Fibroblast of mammary gland (primary cell): ENCODE results near the gene CNTNAP1.

ENCODE experiments used
- DNase-seq: peaks from one replicate; pipeline ENCODE4 v3.0.0-alpha.2; 2010; ENCODE audit warnings: low read depth
- H3K4me3 ChIP-seq: 2 replicates; pipeline ENCODE4 v1.5.1; 2011; ENCODE audit warnings: low read depth, mild to moderate bottlenecking, low read length, moderate library complexity; ENCODE audit not compliant: control insufficient read depth
- TF ChIP-seq, protein P1 (sequence below): conservative IDR thresholded peaks from 2 replicates; pipeline ENCODE4 v1.5.1; 2011; ENCODE audit warnings: low read depth, low read length, inconsistent platforms; ENCODE audit not compliant: control insufficient read depth, insufficient read depth

CNTNAP1 gene

DNA sequence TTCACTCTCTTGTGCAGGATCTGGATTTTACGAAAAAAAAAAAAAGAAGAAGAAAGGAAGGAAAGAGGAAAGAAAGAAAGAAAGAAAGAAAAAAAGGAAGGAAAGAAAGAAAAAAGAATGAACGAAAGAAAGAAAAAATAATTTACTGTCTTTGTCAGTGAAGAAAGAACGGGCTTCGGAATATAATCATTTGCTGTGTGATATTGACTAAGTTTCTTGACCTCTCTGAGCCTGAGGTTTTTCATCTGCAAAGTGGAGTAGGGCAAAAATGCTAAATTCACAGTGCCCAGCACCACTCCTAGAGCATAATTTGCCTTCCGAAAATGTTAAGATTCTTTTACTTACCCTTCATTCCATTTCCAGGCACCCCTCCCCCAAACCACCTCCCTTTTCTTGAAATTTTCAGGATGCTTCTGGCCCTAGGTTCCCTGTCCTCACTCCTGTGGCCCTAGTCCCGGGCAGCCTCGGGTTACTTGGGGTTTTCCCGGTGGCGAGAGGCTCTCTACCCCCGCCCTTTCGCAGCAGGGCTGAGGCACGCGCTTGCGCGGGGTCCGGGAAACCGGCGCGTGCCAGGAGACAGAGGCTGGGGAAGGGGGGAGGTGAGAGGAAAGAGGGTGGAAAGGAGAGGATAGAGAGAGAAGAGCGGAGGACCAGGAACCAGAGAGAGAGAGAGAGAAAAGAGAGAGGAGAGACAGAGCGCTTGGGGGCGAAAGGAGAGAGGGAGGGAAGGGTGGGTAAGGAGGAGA is at the start of gene CNTNAP1:
Gene CNTNAP1, plus strand, starts transcription at position 556 of the 746 bp plus-strand sequence. CDS start 299 bp downstream, outside the sequence.
- H3K4me3 ChIP-seq, result peak within 1 kb of the TSS; percentile 64
- DNase-seq, result peak; percentile 68
- TF ChIP-seq, protein P1, sequence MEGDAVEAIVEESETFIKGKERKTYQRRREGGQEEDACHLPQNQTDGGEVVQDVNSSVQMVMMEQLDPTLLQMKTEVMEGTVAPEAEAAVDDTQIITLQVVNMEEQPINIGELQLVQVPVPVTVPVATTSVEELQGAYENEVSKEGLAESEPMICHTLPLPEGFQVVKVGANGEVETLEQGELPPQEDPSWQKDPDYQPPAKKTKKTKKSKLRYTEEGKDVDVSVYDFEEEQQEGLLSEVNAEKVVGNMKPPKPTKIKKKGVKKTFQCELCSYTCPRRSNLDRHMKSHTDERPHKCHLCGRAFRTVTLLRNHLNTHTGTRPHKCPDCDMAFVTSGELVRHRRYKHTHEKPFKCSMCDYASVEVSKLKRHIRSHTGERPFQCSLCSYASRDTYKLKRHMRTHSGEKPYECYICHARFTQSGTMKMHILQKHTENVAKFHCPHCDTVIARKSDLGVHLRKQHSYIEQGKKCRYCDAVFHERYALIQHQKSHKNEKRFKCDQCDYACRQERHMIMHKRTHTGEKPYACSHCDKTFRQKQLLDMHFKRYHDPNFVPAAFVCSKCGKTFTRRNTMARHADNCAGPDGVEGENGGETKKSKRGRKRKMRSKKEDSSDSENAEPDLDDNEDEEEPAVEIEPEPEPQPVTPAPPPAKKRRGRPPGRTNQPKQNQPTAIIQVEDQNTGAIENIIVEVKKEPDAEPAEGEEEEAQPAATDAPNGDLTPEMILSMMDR, result no peak

DNA sequence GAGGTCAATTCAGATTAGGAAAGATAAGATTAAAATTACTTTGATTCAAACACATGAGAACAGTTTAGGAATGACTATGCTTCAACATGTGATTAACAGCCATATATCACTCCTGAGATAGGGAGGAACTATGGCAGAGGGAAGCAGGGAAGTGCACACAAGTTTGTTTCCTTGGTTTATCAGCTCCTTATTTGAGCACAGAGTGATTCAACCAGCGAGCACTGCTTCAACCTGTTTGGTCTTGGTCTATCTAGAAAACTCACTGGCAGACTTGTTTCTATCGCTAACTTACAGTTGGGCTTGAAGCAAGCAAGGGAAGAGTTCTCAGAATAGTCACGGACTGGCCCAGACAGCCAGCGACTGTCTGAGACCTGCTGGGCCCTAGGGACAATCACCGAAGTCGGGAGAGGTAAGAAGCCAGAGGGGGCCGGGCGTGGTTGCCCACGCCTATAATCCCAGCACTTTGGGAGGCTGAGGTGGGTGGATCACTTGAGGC is 49.3 kb upstream of the CNTNAP1 start:
- TF ChIP-seq, protein P1, result no peak
- DNase-seq, result no peak
- H3K4me3 ChIP-seq, result no peak overlapping the region

DNA sequence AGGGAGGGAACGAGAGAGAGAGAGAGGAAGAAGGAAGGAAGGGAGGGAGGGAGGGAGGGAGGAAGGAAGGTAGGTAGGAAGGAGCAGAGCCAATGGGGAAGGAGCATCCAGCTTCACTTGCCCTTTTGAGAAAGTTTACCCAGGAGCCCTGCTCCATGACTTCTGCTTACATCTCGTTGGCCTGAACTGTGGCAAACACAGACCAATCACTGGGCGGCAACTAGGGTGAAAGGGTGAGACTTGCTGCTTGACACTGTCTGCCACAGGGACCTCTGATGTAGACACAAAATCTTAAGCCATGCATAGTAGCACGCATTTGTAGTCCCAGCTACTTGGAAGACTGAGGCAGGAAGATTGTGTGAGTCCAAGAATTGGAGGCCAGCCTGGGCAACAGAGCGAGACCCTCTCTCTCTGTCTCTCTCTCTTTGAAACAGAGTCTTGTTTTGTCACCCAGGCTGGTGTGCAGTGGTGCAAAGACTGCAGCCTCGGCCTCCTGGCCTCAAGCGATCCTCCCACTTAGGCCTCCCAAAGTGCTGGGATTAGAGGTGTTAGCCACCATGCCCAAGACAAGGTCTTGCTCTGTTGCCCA is 42.7 kb upstream of the CNTNAP1 start:
- no peak overlapping the region for H3K4me3 ChIP-seq
- TF ChIP-seq, protein P1, result no peak
- no peak for DNase-seq

DNA sequence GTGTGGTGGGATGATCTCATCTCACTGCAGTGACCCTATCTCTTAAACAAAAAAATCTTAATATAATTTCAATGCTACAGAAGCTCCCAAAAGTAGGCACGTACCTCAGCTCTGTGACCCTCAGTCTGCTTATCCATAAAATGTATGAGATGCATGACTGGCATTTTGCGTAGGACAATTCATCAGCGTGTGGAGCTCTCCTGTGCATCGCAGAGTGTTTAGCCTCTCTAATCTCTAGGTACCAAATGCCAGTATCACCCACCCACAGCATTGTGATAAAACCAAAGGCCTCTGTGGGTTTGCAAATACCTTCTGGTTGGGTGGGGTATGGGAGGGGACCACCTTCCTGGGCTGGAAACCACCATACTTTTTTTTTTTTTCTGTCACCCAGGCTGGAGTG is 42.2 kb upstream of the CNTNAP1 start:
- DNase-seq, result no peak
- no peak overlapping the region for H3K4me3 ChIP-seq
- TF ChIP-seq, protein P1, result no peak

DNA sequence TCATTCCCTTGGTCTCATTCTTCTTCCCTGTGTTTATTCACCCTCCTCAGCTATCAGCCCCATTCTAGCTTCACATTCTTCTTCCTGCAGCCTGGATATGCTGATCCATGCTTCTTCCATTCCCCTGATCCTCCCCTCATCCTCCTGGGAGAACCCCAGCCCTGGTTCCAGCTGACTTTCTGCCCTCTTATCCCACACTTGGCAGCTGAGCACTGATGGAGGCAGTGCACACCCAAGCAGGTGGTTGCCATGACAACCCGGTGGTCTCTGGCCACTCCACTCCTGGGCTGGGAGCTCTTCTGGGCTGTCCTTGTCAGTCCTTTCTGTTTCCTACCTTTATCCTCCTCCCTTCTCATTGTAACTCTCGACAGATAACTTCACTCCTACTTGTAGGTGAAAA is 40.0 kb upstream of the CNTNAP1 start:
- TF ChIP-seq, protein P1, result no peak
- no peak overlapping the region for H3K4me3 ChIP-seq
- no peak for DNase-seq

DNA sequence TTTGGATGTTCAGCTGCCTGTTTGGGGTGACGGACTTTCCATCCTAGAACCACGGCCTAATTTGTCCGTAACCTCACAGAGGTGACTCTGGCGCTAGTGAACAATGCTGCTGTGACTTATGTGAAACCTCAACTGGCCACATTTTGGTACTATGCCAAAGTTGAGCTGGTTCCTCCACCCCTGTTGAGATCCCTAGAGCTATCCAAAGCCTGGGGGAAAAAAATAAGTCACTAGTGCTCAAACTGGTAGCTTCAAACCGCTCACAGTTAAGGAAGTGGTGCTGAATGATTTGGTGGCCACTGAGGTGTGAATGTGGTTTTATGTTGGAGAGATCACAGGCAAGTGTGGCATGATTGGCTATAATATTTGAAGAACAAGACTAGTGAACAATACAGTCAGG is 34.6 kb upstream of the CNTNAP1 start:
- DNase-seq, result no peak
- H3K4me3 ChIP-seq, result no peak overlapping the region
- TF ChIP-seq, protein P1, result no peak
